HEK293T (cell line): ENCODE data around the gene CRY2.

Experiments used
- CTCF ChIA-PET: fragments of 350-600 bp; formaldehyde crosslinking; extraction: SDS; loops from one replicate; lab custom pipeline; 2021; ENCODE audit warnings: antibody characterized with exemption, inconsistent platforms; lab: Yijun Ruan, JAX
- POLR2A ChIA-PET: fragments of 350-600 bp; formaldehyde crosslinking; extraction: SDS; loops from one replicate; lab custom pipeline; 2020; ENCODE audit warnings: antibody characterized with exemption, inconsistent platforms; lab: Yijun Ruan, JAX
- DNase-seq: peaks from one replicate; pipeline ENCODE4 v3.0.0; 2012; ENCODE audit warnings: mixed read lengths; ENCODE audit errors: extremely low spot score
- ARNT ChIP-seq: fragments of 450-650 bp; IDR thresholded peaks from 2 replicates; pipeline ENCODE4 v1.6.1; 2017; ENCODE audit warnings: mild to moderate bottlenecking
- BHLHE40 ChIP-seq: fragments of 450-650 bp; IDR thresholded peaks from 2 replicates; pipeline ENCODE4 v1.6.1; 2016; ENCODE audit warnings: mild to moderate bottlenecking, moderate library complexity, borderline replicate concordance
- CTBP1 ChIP-seq: fragments of 450-650 bp; IDR thresholded peaks from 2 replicates; pipeline ENCODE4 v1.6.1; 2016; ENCODE audit warnings: borderline replicate concordance
- ELF4 ChIP-seq: fragments of 450-650 bp; IDR thresholded peaks from 2 replicates; pipeline ENCODE4 v1.6.1; 2017; ENCODE audit warnings: antibody characterized with exemption
- FOXA1 ChIP-seq: fragments of 450-650 bp; IDR thresholded peaks from 2 replicates; pipeline ENCODE4 v1.6.1; 2016; ENCODE audit warnings: mild to moderate bottlenecking
- FOXK2 ChIP-seq: fragments of 450-650 bp; IDR thresholded peaks from 2 replicates; pipeline ENCODE4 v1.6.1; 2016; ENCODE audit warnings: mild to moderate bottlenecking
- FOXM1 ChIP-seq: fragments of 450-650 bp; IDR thresholded peaks from 2 replicates; pipeline ENCODE4 v1.6.1; 2017; ENCODE audit warnings: mild to moderate bottlenecking, borderline replicate concordance
- HDGF ChIP-seq: fragments of 450-650 bp; IDR thresholded peaks from 2 replicates; pipeline ENCODE4 v1.6.1; 2017; ENCODE audit warnings: antibody characterized with exemption, borderline replicate concordance
- L3MBTL2 ChIP-seq: fragments of 450-650 bp; conservative IDR thresholded peaks from 2 replicates; pipeline ENCODE4 v1.6.1; 2016; ENCODE audit warnings: mild to moderate bottlenecking
- LEF1 ChIP-seq: fragments of 450-650 bp; IDR thresholded peaks from 2 replicates; pipeline ENCODE4 v1.6.1; 2017; ENCODE audit warnings: mild to moderate bottlenecking, borderline replicate concordance
- NFRKB ChIP-seq: fragments of 450-650 bp; IDR thresholded peaks from 2 replicates; pipeline ENCODE4 v1.6.1; 2016; ENCODE audit warnings: mild to moderate bottlenecking, moderate library complexity
- PKNOX1 ChIP-seq: fragments of 450-650 bp; IDR thresholded peaks from 2 replicates; pipeline ENCODE4 v1.6.1; 2016
- SP1 ChIP-seq: fragments of 450-650 bp; IDR thresholded peaks from 2 replicates; pipeline ENCODE4 v1.6.1; 2017
- SUZ12 ChIP-seq: fragments of 450-650 bp; IDR thresholded peaks from 2 replicates; pipeline ENCODE4 v1.6.1; 2016; ENCODE audit warnings: mild to moderate bottlenecking
- TARDBP ChIP-seq: fragments of 450-650 bp; IDR thresholded peaks from 2 replicates; pipeline ENCODE4 v1.6.1; 2016
- ZNF384 ChIP-seq: fragments of 450-650 bp; IDR thresholded peaks from 2 replicates; pipeline ENCODE4 v1.6.1; 2016

Gene CRY2

DNA sequence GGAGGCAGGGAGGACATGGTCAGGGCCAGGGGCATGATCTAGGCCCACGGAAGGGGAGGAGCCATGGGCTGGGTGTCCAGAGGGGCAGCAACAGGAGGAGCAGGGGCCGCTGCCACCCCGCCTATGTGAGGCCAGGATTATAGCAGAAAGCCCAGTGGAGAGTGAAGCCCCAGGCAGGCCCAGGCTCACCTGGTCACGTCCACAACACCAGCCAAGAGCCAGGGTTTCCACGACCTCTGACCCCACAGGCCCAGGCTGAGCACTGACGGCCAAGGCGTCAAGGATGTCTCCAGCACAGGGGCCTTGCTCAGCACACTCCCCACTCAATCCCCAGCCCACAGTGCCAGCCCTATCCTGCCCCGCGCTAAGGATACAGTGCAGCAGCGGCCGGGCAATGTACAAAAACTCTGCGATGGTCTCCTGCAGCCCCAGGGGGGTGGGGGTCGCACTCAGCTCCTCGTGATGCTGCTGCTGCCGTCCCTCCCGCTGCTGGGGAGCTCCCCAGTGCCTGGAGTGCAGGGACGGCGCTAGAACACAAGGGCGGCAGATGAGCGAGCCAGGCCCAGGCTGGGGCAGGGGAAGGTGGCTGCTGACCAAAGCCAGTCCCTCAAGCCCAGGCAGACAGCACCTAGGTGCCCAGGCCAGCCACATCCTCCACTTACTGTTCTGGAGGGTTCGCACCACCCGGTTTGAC is 66.8 kb downstream of the CRY2 start:
- TF ChIP-seq HDGF = no peak
- no peak for TF ChIP-seq ELF4
- no peak for TF ChIP-seq LEF1
- no peak for TF ChIP-seq SUZ12
- TF ChIP-seq ARNT = no peak
- no peak for TF ChIP-seq CTBP1
- no peak for TF ChIP-seq BHLHE40
- no peak for TF ChIP-seq TARDBP
- TF ChIP-seq NFRKB = no peak
- TF ChIP-seq FOXM1 = no peak
- TF ChIP-seq PKNOX1 = no peak
- TF ChIP-seq FOXA1 = no peak
- no peak for TF ChIP-seq SP1
- no peak for TF ChIP-seq L3MBTL2
- TF ChIP-seq ZNF384 = no peak
- TF ChIP-seq FOXK2 = no peak
- DNase-seq = no peak
- POLR2A ChIA-PET = interaction anchor here (0.9 kb wide), 1 partner anchor 15 kb away, joined by 3 read pairs; no protein-coding TSS in a partner anchor
- CTCF ChIA-PET = no interaction called here

DNA sequence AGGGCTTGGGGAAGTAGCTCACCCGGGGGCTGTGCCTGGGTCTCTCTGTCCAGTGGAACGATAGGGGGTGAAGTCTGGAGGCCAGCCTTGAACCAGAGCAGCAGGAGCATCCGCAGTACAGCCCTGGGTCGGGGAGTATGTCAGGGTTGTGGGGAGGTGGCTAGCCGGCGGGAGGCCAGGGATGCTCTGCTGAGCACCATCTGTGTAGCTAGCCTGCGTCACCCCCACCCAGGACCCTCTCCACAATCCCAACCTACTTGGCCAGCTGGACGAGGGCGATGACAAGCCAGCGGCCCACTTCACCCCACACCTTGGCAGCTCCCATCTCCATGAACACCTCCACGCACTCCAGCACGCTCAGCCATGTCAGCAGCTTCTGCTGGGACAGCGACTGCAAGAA is 68.2 kb downstream of the CRY2 start:
- no peak for DNase-seq
- CTCF ChIA-PET = no interaction called here
- TF ChIP-seq ELF4 (no peak), CTBP1 (no peak), ARNT (no peak), ZNF384 (no peak), LEF1 (no peak), PKNOX1 (no peak)
- POLR2A ChIA-PET = interaction anchor here (1.2 kb wide), 1 partner anchor 15 kb away, joined by 3 read pairs; no protein-coding TSS in a partner anchor

- CTCF ChIA-PET = no interaction called here
- no peak for DNase-seq
- POLR2A ChIA-PET = interaction anchor here (1.0 to 1.4 kb wide), 3 partner anchors 8 to 16 kb away, joined by 3 to 5 read pairs (median 4); no protein-coding TSS in a partner anchor
- TF ChIP-seq TARDBP (no peak), PKNOX1 (no peak), FOXM1 (no peak), CTBP1 (no peak), SUZ12 (no peak), ELF4 (no peak), ARNT (no peak), NFRKB (no peak), FOXK2 (no peak), LEF1 (no peak), ZNF384 (no peak), L3MBTL2 (no peak), FOXA1 (no peak), HDGF (no peak), BHLHE40 (no peak), SP1 (no peak)
These were observed 70.0 kb downstream of the CRY2 start for GRCh38 chr11:45917286-45917622.

DNA sequence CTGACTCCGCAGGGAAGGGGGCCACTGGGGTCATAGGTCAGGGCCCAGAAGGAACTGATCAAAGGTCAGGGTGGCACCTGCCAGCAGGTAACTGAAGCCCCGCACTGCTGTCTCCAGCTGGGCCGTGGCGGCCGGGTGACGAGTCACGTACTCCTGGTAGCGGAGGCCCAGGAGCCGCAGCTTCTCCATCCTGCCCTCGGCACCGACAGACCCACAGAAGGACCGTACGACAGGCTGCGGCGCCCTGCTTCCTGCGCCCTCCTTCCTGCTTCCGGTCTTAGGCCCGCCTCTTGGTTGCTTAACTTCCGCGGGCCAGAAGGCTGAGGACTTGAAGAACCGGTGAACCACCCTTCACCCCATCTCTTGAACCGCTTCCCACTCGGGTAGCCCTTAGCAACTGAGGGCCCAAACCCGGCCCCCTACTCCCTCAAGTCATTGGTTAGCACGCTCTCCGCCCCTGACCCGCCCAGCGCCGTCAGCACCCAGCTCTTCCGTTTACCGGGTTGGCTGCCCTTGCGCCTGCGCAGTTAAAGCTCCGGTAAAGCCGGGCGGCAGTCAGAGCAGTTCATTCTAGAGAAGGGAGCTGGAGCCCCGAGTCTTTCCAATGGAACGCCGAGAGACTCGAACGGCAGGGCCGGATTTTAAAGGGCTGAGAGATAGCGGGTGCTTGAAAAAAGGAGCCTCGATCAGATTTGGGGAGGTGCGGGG is 70.5 kb downstream of the CRY2 start, which contains the start of gene PEX16:
Gene PEX16 (minus strand): TSS at position 255 of the 708 bp plus-strand sequence. CDS start 66 bp downstream, at position 189.
- TF ChIP-seq ELF4 (peak; percentile 88), FOXK2 (no peak)
- ChIA-PET CTCF (no interaction called here), POLR2A (interaction anchor here (0.9 to 1.4 kb wide), 7 partner anchors 9 to 360 kb away, joined by 3 to 7 read pairs (median 4); no protein-coding TSS in a partner anchor)

DNA sequence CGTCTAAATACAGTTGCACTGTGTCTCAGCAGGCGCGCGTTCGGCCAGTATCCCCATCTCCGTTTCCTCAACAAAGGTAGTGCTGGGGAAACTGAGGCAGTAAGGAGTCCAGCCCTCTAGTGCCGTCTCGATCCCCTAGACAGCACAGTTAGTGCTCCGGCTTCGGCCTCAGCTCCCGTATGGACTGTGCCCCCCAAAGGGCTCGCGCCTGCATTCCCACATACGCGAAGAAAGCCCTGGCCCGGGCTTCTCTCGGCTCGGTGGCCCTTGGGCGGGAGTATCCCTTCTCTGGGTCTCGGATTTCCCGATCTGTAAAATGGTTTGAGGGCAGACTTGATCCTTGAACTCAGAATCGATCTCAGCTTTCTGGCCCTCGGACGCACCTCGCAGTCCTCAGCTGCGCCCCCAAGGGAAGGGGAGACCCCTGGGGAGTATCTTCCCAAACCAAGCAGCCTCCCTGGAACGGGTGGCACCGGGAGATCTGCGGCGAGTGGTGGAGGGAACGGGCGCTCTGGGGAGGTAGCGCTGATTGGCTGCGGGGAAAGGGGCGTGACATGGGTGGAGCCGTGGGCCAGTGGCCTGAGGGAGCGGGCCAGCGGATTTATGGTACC is 71.2 kb downstream of the CRY2 start:
- DNase-seq = peak; percentile 83
- ChIA-PET CTCF (no interaction called here), POLR2A (interaction anchor here (0.9 to 1.3 kb wide), 5 partner anchors 9 to 359 kb away, joined by 3 to 7 read pairs (median 4); no protein-coding TSS in a partner anchor)
- peak; percentile 38; the same call in 1 of the 2 replicates for TF ChIP-seq L3MBTL2
- no peak for TF ChIP-seq TARDBP
- no peak for TF ChIP-seq SP1
- TF ChIP-seq PKNOX1 = peak; percentile 62
- TF ChIP-seq CTBP1 = no peak

More for the DNA sequence above, 70.5 kb downstream of the CRY2 start, which contains the start of gene PEX16:
- peak; percentile 94 for DNase-seq
